ENCODE results near the gene IL32.
"Not testable (repeated sequence)": the region's sequence is repeated elsewhere in the genome, so short reads cannot be mapped to it uniquely, and the experiment has no call there.

IL32 gene

DNA sequence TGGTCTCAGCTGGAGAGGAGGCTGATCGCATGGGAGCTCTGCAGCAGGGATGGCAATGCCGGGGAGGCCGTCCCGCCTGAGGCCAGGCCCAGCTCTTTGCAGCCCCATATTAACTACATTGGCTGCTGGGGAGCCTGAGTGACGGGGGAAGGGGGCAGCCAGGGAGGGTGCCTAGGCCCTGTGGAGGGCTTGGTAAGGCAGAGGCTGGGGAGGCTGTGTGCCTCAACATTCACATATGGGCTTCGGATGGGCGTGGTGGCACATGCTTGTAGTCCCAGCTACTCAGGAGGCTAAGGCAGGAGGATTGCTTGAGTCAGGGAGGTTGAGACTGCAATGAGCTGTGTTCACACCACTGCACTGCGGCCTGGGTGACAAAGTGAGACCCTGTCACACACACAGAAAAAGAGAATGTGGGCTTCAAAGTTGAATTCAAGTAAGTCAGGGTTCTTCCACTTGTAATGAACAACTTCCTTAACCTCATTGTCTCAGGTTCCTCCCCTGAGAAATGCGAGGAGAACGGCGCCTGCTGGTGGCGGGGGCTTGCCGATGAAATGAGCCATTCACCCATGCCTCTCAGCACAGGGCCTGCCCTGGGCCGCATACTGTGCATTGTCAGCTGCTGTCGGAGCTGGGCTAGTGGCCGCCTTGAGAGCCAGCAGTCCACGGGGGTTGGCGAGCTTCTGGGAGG is 7.3 kb downstream of the IL32 start:
- not testable (repeated sequence) for DNase-seq

DNA sequence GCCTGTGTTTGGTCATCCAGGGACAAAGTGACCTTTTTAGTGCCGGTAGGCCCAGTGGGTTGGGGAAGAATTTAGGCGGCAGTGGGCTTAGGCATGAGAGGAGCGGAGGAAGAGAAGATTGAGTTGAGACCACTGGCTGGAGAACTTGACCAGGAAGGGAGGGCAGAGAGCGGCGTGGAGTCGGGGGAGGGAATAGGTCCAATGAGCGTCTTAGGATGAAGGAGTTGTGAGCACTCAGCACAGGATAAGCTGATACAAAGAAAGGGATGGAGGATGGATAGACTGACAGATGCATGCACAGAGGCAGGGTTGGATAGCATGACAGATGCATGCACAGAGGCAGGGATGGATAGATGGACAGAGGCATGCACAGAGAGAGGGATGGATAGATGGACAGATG is 8.0 kb downstream of the IL32 start:
- DNase-seq, result no peak

DNA sequence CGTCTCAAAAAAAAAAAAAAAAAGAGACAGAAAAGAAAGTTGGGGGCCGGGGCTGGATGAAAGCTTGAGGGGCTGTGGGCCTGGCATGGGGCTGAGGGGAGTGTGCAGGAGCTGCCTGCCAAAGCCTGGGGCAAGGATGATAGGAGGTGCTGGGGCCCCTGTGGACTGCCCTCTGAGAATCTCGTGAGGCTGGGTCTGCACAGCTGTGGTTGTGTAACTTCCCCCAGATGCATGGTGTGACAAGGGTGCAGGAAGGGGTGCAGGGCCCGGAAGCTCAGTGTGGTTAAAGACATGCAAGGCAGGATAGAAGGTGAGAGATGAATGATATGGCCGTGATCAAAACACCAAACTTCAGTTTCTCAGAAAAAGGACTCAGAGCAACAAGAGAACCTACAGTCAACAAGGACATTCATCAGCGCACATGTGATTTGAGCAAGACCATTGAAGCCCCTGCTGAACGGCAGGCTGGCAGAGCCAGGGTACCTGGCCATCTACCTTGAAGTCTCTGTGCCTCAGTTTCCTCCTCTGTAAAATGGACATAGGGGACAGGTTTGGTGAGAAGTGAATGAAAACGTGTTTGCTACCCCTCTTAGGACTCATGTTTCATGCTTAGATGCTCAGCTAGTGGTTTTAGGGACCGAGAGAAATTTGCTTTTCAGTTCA is 9.6 kb downstream of the IL32 start:
- DNase-seq, result no peak

DNA sequence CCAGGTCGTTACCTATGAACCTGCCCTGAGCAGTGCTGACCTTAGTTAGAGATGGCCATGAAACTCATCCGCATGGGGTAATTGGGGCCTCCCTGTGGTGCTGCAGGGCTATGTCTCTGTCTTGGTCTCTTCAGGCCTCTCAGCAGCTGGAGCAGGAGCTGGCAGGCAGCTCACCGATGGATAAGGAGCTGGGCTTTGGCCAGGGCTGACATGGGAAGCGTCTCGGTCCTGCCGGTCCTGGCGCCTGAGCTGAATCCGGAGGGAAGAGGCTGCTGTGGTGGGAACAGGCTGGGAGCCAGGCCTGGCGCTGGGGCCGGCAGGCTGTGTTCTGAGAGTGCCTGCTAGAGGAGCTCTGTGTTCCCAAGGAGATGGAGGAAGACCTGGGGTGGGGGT is 10.1 kb downstream of the IL32 start:
- DNase-seq, result no peak

DNA sequence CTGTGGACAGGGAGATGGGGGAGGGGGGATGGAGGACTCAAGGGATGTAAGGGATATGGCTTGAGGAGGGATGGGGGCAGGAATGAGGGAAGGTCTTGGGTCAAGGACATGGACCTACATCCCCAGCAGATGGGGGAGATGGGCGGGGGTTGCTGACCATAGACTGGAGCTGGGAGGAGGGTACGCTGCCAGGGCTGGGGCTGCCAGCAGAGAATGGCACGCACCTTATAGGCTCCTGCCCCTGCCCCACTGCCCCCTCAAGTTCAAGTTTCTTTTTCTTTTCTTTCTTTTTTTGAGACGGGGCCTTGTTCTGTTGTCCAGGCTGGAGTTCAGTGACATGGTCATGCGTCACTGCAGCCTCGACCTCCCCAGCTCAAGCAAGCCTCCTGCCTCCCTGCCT is 10.5 kb downstream of the IL32 start:
- DNase-seq, result not testable (repeated sequence)

DNA sequence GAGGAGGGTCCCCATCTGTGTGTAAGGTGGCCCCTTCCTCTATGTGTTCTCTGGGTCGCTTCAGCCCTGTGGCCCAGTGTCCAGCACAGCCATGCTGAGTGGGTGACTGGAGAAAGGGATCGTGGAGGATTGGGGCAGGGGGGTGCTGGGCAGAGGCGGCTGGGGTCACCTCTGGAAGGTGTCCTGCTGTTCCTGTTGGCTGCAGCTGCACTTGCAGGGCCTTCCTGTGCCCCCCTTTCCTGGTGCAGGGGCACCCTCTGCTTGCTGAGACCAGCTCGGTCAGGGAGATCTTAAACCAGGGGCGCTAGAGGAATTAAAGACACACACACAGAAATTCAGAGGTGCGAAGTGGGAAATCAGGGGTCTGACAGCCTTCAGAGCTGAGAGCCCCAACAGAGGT is 11.1 kb downstream of the IL32 start:
- DNase-seq, result no peak

DNA sequence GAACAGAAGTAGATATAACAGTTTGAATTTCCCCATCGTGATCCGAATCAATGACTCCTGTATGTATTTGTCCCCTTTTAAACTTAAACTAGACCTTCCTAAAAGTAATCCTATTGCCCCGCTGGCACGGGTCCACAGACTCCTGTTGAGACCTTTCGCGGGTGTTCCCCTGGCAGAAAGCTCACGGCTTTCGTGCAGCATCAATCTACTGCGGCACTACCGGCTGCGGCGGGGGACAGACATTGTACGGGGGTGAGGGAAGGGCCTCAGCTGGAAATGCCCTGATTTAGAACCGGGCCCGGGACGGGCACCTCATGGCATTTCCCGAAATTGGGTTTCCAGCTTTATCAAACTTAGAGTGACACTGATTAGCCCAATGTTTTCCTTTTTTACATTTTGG is 14.6 kb downstream of the IL32 start:
- DNase-seq, result no peak

DNA sequence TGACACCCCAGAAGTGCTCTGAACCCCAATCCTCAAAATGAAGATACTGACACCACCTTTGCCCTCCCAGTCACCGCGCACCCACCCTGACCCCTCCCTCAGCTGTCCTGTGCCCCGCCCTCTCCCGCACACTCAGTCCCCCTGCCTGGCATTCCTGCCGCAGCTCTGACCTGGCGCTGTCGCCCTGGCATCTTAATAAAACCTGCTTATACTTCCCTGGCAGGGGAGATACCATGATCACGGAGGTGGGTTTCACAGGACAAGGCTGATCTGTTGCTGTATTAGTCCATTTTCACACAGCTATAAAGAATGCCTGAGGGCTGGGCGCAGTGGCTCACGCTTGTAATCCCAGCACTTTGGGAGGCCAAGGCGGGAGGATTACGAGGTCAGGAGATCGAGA is 16.5 kb downstream of the IL32 start:
- DNase-seq, result not testable (repeated sequence)

DNA sequence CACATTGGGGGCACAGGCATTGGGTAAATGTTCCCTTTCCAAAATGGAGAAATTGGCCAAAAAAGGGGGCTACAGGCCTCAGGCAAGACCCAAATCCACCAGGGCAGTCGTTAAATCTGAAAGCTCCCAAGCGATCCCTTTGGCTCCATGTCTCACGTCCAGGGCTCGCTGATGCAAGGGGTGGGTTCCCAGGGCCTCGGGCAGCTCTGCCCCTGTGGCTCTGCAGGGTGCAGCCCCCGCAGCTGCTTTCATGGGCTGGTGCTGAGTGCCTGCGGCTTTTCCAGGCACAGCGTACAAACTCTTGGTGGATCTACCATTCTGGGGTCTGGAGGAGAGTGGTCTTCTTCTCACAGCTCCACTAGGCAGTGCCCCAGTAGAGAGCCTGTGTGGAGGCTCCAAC is 18.0 kb downstream of the IL32 start:
- not testable (repeated sequence) for DNase-seq

DNA sequence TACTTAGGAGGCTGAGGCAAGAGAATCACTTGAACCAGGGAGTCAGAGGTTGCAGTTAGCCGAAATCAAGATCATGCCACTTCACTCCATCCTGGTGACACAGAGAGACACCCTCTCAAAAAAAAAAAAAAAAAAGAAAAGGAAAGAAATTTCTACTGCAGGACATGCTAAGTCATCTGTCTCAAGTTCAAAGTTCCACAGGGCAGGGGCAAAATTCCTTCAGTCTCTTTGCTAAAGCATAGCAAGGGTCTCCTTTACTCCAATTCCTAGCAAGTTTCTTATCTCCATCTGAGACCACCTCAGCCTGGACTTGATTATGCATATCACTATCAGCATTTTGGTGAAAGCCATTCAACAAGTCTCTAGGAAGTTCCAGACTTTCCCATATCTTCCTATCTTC is 19.1 kb downstream of the IL32 start:
- no peak for DNase-seq

DNA sequence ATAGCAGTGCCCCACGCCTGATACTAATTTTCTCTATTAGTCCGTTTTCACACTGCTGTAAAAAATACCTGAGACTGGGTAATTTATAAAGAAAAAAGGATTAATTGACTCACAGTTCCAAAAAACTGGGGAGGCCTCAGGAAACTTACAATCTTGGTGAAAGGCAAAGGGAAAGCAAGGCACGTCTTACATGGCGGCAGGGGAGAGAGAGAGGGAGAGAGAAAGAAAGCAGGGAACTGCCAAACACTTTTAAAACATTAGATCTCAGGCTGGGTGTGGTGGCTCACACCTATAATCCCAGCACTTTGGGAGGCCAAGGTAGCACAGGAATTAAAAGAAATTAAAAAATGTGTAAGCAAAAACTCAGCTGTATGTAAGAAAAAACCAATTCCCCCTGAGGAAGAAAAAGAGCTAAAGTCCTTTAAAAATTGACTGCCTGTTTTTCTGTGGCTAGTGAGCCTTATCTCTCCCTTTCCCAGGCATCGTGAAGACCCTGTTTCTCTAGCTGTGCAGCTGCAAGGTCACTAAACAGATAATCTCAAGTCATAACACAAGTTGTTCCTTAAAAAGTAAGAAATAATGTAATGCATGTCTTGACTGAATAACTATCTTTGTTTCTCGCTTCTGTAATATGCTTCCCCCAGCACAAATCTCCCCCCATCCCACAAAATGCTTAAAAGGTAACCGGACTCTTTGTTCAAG is 19.7 kb downstream of the IL32 start:
- DNase-seq, result no peak

DNA sequence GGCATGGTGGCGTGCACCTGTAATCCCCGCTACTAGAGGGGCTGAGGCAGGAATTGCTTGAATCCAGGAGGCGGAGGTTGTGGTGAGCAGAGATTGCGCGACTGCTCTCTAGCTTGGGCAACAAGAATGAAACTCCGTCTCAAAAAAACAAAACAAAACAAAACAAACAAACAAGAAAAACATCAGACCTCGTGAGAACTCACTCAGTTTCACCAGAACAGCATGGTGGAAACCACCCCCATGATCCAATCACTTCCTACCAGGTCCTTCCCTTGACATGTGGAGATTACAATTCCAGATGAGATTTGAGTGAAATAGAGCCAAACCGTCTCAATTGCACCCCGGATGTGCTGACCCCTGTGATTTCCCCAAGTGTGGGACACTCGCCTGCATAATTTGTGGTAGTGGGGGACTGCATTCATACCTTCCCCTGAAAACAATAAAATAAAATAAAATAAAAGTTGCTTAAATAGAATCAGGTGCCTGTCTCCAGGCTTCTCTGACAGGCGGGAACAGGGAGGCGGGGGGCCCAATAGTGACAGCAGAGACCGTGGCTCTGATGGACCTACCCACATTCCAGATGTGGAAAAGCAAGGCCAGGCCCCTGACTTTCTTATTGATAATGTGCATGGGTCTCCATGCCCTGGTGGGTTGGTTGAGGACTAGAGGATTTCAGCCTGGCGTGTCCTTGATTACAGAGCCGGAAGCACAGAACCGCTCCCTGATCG is 20.6 kb downstream of the IL32 start:
- no peak for DNase-seq

DNA sequence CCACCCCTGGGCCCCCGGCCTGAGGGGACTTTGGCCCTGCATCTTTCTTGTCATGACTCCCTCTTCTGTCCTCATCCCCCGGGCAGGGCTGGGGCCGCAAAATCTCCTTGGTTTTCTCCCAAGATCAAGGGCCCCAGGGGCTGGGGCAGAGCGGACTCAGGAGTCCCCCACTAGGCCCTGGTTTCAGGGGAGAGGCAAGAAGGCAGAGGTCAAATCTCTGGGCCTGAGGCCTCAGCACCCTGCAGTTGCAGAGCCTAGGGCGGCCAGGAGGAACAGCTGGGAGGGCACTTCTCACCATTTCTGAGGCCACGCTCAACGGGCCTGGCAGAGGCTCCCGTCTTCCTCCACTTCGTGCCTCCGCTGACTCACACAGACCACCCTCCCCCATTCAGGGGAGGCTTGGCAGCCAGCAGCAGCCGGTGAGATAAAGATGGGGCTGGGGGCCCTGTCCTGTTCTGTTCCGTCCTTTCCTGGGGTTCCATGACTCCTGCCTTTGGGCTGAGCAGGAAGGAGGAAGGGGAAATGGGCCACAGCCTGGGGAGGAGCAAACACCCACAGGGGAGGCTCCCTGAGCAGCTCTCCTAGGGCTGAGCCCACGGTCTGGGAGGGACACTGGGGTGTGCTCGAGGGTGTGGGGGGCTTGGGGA is 21.3 kb downstream of the IL32 start:
- DNase-seq, result no peak

DNA sequence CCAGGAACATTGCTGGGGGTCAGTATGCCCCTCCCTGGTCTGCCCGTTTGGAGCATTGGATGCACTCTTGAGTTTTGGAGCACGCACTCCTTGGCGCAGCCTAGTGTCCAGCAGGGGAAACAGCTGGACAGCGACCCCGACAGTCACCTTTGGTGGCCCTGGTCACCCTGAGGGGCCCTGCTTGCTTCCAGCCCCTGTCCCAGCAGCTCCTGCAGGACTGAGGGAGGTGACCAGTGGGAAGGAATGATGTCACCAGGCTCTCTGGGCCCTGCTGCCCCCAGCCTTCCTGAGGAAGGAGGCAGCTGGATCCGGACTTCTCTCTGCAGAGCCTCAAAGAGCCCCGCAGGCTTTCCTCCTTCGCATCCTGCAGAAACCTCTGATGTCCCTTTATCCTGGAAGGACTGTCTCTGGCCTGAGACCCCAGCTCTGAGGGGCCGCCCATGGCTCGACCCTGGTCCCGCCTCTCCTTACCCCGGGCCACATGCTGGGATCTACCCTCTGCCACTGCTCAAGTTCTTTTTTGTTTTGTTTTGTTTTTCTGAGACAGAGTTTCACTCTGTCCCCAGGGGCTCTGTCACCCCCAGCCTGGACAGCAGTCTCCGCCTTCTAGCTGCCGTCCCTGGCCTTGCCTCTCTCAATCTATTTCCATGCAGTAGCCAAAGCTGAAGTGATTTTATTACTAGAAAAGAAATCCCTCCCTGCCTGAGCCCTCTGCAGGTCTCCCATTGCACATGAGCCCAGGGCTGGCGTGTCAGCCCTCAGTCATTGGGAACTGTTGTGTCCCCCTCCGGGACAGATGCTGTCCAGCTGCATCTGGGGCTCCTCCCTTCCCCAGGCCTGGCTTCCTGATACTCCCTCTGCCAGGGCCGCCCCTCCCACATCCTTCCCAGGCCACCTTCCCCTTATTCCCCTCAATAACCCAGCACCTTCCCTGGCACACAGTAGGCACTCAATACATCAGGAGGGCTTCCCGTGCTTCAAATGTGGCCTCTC is 22.1 kb downstream of the IL32 start:
- DNase-seq, result no peak

DNA sequence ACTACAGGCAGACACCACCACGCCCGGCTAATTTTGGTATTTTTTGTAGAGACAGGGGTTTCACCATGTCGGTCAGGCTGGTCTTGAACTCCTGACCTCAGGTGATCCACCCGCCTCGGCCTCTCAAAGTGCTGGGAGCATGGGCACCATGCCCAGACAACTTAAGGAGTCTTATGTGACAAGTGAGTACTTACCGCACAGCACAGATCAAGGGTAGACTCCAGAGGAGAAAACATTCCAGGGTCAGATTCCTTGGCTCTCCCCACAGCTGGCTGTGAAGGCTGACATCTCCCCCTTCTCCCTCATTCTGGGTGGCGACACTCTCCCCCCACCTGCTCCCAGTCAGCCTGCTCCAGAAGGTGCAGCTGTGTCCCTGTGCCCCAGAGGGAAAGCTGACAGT is 23.0 kb downstream of the IL32 start:
- DNase-seq, result no peak

DNA sequence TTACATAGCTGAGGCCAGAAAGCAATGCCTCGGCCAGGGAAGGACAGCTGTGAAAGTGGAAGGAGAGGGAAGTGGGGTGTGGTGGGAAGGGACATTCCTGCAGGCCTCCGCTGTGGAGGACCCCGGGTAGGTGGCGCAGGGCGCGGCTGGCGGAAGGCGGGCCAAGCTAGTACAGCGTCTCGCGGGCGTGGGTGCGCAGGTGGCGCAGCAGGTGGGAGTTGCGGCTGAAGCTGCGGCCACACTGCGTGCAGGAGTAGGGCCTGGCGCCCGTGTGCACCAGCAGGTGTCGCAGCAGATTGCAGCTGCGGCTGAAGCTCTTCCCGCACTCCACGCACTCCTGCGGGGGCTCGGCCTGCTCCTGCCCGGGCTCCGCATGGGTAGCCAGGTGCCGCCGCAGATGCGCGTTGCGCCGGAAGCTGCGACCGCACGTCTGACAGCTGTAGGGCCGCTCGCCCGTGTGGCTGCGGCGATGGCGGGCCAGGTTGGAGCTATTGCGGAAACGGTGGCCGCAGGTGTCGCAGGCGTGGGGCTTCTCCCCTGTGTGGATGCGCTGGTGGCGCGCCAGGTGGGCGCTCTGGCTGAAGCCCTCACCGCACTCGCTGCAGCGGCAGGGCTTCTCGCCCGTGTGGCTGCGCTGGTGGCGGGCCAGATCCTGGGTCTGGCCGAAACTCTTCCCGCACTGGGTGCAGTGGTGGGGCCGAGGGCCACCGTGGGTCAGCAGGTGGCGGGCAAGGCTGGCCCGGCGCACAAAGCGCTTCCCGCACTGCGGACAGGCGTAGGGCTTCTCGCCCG is 23.7 kb downstream of the IL32 start:
- no peak for DNase-seq

DNA sequence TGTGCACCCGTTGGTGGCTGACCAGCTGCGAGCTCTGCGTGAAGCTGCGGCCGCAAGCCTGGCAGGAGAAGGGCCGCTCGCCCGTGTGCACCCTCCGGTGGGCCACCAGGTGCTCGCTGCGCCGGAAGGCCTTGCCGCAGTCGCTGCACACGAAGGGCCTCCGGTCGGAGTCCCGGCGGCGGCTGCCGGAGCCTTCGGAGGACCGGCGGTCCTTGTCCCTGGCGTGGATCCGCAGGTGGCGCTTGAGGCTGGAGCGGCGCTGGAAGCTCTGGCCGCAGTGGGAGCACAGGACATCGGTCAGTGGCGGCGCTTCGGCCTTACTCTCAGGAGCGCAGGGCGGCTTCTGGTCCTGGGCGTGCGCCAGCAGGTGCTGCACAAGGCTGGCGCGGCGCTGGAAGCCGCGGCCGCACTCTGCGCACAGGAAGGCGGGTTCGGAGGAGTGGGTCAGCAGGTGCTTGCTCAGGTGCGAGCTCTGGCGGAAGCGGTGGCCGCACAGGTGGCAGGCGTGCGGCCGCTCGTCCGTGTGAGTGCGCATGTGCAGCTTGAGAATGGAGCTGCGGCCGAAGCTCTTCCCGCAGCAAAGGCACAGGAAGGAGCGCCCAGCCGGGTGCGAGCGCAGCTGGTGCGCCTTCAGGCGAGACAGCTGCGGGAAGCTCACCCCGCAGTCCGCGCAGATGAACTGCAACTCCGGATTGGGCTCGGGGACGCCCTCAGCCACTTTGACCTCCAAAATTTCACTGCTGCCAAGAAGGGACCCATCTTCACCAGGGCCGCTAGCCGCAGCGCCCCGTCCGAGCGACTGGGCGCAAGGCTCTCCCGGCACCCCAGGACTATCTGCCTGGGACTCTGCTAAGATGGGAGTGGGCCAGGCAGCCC is 24.5 kb downstream of the IL32 start:
- no peak for DNase-seq

DNA sequence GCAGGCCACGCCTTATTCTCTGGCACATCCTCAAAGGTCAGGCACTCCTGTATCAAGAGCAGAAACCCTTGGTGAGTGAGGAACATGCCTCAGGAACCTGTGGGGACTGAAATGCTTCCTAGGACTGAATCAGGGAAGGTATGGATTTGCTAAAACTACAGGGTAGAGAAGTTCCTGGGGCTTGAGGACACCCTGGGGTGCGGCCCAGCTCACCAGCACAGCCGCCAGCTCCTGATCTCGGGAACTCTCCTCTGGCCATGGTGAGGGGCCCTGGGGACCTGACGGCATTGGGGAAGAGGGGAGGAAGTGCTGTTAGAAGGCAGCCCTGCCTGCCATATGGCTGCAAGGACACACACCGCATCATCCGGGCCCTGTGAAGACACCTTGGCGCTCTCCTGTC is 26.1 kb downstream of the IL32 start:
- DNase-seq, result no peak

DNA sequence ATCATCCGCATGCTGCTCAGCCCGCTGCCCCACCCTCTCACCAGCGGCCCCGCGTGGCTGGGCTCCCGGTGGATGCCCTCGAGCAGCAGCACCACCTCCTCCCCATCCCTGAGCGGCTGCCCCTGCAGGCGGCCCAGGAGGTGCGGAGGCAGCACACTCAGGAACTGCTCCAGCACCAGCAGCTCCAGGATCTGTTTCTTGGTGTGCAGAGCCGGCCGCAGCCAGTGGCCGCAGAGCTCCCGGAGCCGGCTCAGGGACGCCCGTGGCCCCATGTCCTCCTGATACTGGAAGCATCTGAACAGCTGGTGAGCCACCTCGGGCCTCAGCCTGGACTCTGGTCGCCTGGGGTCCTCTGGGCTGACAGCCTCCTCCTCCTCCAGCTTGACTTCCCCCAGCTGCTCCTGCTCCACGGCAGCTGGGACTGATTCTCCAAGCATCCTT is 27.1 kb downstream of the IL32 start:
- no peak for DNase-seq
